GM23338 (cell line): Measurements from ENCODE around the gene CPNE5. TPM values are rescaled to one million over a fixed set of nuclear protein-coding genes. Genes with fewer than 3 reads are reported as not detected.

Source experiments
- ATAC-seq: fragments of 200-7000 bp; cut with Tn5 transposase; 3 replicates; pipeline ENCODE4 v1.9.1; 2020
- DNase-seq: peaks from one replicate; pipeline ENCODE4 v3.0.0-alpha.2; 2015; ENCODE audit warnings: low spot score
- H2AFZ ChIP-seq: fragments of 200-600 bp; sonication (generic); 2 replicates; pipeline ENCODE4 v1.8.0; 2016; ENCODE audit warnings: antibody characterized with exemption, mild to moderate bottlenecking, moderate library complexity
- H3F3A ChIP-seq: fragments of 200-600 bp; sonication (generic); replicated peaks from 2 replicates; pipeline ENCODE4 v1.8.0; 2017; ENCODE audit warnings: antibody characterized with exemption, mixed run types, low read depth
- H3K27ac ChIP-seq: fragments of 200-600 bp; sonication (generic); 2 replicates; pipeline ENCODE4 v1.6.1; 2016; ENCODE audit warnings: low read depth
- H3K27me3 ChIP-seq: fragments of 200-600 bp; sonication (generic); 2 replicates; pipeline ENCODE4 v1.8.0; 2016; ENCODE audit warnings: mild to moderate bottlenecking, mixed run types, moderate library complexity; ENCODE audit not compliant: insufficient read depth
- H3K36me3 ChIP-seq: fragments of 200-600 bp; sonication (generic); 2 replicates; pipeline ENCODE4 v1.8.0; 2016; ENCODE audit warnings: mild to moderate bottlenecking; ENCODE audit not compliant: insufficient read depth
- H3K4me1 ChIP-seq: fragments of 200-600 bp; sonication (generic); 2 replicates; pipeline ENCODE4 v1.8.0; 2016; ENCODE audit warnings: mild to moderate bottlenecking, moderate library complexity; ENCODE audit not compliant: insufficient read depth
- H3K4me2 ChIP-seq: fragments of 200-600 bp; sonication (generic); 2 replicates; pipeline ENCODE4 v1.7.1; 2017; ENCODE audit warnings: mixed run types
- H3K4me3 ChIP-seq: fragments of 200-600 bp; sonication (generic); 2 replicates; pipeline ENCODE4 v1.6.1; 2016; ENCODE audit warnings: mixed run types
- H3K79me2 ChIP-seq: fragments of 200-600 bp; sonication (generic); replicated peaks from 2 replicates; pipeline ENCODE4 v1.8.0; 2017; ENCODE audit warnings: mild to moderate bottlenecking; ENCODE audit not compliant: insufficient read depth
- H3K9me2 ChIP-seq: fragments of 200-600 bp; sonication (generic); 2 replicates; pipeline ENCODE4 v1.8.0; 2017; ENCODE audit not compliant: insufficient read depth
- H4K20me1 ChIP-seq: fragments of 200-600 bp; sonication (generic); replicated peaks from 2 replicates; pipeline ENCODE4 v1.8.0; 2017; ENCODE audit warnings: mild to moderate bottlenecking; ENCODE audit not compliant: insufficient read depth
- H3K27ac Mint-ChIP-seq: 2 replicates; pipeline ENCODE4 v1.8.0; 2020; ENCODE audit warnings: inconsistent platforms, mild to moderate bottlenecking, moderate library complexity, mixed read lengths
- H3K27me3 Mint-ChIP-seq: 3 replicates; pipeline ENCODE4 v1.8.0; 2022; ENCODE audit warnings: low read depth, mild to moderate bottlenecking, moderate library complexity, mixed read lengths, inconsistent platforms; ENCODE audit not compliant: insufficient read depth, poor library complexity
- H3K36me3 Mint-ChIP-seq: 3 replicates; pipeline ENCODE4 v1.8.0; 2021; ENCODE audit warnings: low read depth, mild to moderate bottlenecking, inconsistent platforms, moderate library complexity, mixed read lengths
- H3K4me1 Mint-ChIP-seq: 3 replicates; pipeline ENCODE4 v1.8.0; 2020; ENCODE audit warnings: mild to moderate bottlenecking, inconsistent platforms, mixed read lengths
- H3K4me3 Mint-ChIP-seq: 3 replicates; pipeline ENCODE4 v1.8.0; 2021; ENCODE audit warnings: moderate library complexity, mild to moderate bottlenecking, inconsistent platforms, mixed read lengths
- H3K9me3 Mint-ChIP-seq: 3 replicates; pipeline ENCODE4 v1.8.0; 2020; ENCODE audit warnings: moderate library complexity, mild to moderate bottlenecking, inconsistent platforms, mixed read lengths
- CREB1 ChIP-seq: fragments of 250-450 bp; sonication (Bioruptor Pico); IDR thresholded peaks from 2 replicates; pipeline ENCODE4 v1.5.0; 2020; ENCODE audit warnings: low read depth, mild to moderate bottlenecking, moderate library complexity
- EZH2 ChIP-seq: fragments of 200-600 bp; sonication (generic); IDR thresholded peaks from one replicate; pipeline ENCODE4 v1.8.0; 2017; ENCODE audit warnings: antibody characterized with exemption, mild to moderate bottlenecking, low read depth; ENCODE audit not compliant: unreplicated experiment
- EZH2phosphoT487 ChIP-seq: fragments of 200-600 bp; sonication (generic); IDR thresholded peaks from one replicate; pipeline ENCODE4 v1.8.1; 2018; ENCODE audit warnings: antibody characterized with exemption; ENCODE audit not compliant: unreplicated experiment
- JUNB ChIP-seq: IDR thresholded peaks from one replicate; pipeline ENCODE4 v1.6.1; 2016; ENCODE audit warnings: antibody characterized with exemption; ENCODE audit not compliant: unreplicated experiment
- NANOG ChIP-seq: IDR thresholded peaks from 2 replicates; pipeline ENCODE4 v1.6.1; 2016; ENCODE audit warnings: antibody characterized with exemption, borderline replicate concordance
- POLR2AphosphoS5 ChIP-seq: IDR thresholded peaks from 2 replicates; pipeline ENCODE4 v1.6.1; 2016; ENCODE audit warnings: antibody characterized with exemption, low read depth
- STAT1 ChIP-seq: IDR thresholded peaks from one replicate; pipeline ENCODE4 v1.6.1; 2016; ENCODE audit warnings: antibody characterized with exemption; ENCODE audit not compliant: unreplicated experiment
- ZNF114 ChIP-seq: fragments of 250-450 bp; sonication (Bioruptor Pico); IDR thresholded peaks from 2 replicates; pipeline ENCODE4 v1.5.0; 2020; ENCODE audit warnings: mild to moderate bottlenecking, moderate library complexity
- ZNF331 ChIP-seq: fragments of 250-450 bp; sonication (Bioruptor Pico); IDR thresholded peaks from 2 replicates; pipeline ENCODE4 v1.5.0; 2020; ENCODE audit warnings: low read depth, mild to moderate bottlenecking, moderate library complexity
- polyA plus RNA-seq: library from polyadenylated mRNA; unstranded; fragments of >200 nt; fragmentation: Nextera tagmentation; extraction: Ambion mirVana; gene quantifications from 2 replicates; pipeline ENCODE4 v1.2.1, GENCODE V29; 2016
- total RNA-seq: library from RNA; depleted of rRNA; stranded (reverse); fragments of >200 nt; shearing (Covaris generic); gene quantifications from 2 replicates; pipeline ENCODE4 v1.2.3, GENCODE V29; 2014
- TF ChIP-seq, protein P1 (sequence below): IDR thresholded peaks from one replicate; pipeline ENCODE4 v1.6.1; 2018; ENCODE audit warnings: antibody characterized with exemption; ENCODE audit not compliant: unreplicated experiment
- TF ChIP-seq, protein P2 (sequence below), 2 experiments: fragments of 200-600 bp in 1 of 2; sonication (generic) in 1 of 2; conservative IDR thresholded peaks; 2 replicates each; pipeline versions ENCODE4 v1.5.1 to v1.6.1; 2016 to 2017; ENCODE audit warnings: antibody characterized with exemption in 2 of 2, low read depth in 2 of 2, mild to moderate bottlenecking in 2 of 2, moderate library complexity in 1 of 2
- TF ChIP-seq, protein P3 (sequence below): fragments of 250-450 bp; sonication (Bioruptor Pico); IDR thresholded peaks from 2 replicates; pipeline ENCODE4 v1.5.0; 2020; ENCODE audit warnings: mild to moderate bottlenecking, moderate library complexity
- TF ChIP-seq, protein P4 (sequence below): IDR thresholded peaks from 2 replicates; pipeline ENCODE4 v1.6.1; 2016; ENCODE audit warnings: antibody characterized with exemption

The CPNE5 gene
- total and polyA plus RNA-seq, 2 experiments from 2014 or later = 0.14 to 0.42 TPM

DNA sequence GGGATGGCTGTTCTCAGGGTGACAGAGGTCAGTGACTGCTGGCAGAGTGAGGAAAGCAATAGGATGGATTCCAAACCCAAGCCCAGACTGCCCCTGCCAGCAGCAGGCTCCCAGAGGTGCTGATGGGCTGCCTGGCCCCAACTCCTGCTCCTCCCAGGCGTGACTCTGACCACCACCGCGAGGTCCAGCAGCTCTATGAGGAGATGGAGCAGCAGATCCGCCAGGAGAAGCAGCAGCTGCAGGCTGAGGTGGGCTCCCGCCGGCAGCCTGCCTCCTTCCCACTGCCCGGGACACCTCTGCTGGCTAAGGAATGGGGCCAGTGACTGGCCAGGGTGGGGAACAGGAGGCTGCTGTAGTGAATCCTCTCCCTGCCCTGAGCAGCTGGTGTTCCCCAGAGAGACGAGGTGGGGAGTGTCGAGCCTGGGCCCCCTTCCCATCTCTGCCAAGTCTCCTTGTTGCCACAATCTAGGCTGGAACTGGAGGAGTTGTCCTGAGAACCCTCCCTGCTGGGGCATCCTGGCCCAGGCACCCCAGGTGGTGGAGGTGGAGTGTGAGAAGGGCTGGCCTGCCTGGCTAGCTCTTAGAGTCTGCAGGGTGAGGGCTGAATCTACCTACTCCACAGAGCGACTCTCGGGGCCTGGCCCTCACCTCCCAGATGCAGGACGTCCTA is 121.2 kb downstream of the CPNE5 start:
- Histone ChIP-seq H3K27ac (no peak overlapping the region), H3K79me2 (no peaks in the 10 kb centered on the region), H3K36me3 (no peaks in the 10 kb centered on the region), H3F3A (no peaks in the 10 kb centered on the region), H3K9me2 (no peaks in the 10 kb centered on the region), H3K4me1 (no peaks in the 10 kb centered on the region), H3K4me3 (no peak overlapping the region), H4K20me1 (no peaks in the 10 kb centered on the region), H2AFZ (no peak overlapping the region), H3K4me2 (no peak overlapping the region), H3K27me3 (no peaks in the 10 kb centered on the region)
- DNase-seq (no peak), ATAC-seq (no peak; the same call in 2 of the 3 replicates)
- TF ChIP-seq STAT1 (no peak), NANOG (no peak), EZH2phosphoT487 (no peak), JUNB (no peak), POLR2AphosphoS5 (no peak), EZH2 (no peak), ZNF331 (CRISPR knock-in tag) (no peak), CREB1 (CRISPR knock-in tag) (no peak), ZNF114 (CRISPR knock-in tag) (no peak)
- TF ChIP-seq, protein P1, sequence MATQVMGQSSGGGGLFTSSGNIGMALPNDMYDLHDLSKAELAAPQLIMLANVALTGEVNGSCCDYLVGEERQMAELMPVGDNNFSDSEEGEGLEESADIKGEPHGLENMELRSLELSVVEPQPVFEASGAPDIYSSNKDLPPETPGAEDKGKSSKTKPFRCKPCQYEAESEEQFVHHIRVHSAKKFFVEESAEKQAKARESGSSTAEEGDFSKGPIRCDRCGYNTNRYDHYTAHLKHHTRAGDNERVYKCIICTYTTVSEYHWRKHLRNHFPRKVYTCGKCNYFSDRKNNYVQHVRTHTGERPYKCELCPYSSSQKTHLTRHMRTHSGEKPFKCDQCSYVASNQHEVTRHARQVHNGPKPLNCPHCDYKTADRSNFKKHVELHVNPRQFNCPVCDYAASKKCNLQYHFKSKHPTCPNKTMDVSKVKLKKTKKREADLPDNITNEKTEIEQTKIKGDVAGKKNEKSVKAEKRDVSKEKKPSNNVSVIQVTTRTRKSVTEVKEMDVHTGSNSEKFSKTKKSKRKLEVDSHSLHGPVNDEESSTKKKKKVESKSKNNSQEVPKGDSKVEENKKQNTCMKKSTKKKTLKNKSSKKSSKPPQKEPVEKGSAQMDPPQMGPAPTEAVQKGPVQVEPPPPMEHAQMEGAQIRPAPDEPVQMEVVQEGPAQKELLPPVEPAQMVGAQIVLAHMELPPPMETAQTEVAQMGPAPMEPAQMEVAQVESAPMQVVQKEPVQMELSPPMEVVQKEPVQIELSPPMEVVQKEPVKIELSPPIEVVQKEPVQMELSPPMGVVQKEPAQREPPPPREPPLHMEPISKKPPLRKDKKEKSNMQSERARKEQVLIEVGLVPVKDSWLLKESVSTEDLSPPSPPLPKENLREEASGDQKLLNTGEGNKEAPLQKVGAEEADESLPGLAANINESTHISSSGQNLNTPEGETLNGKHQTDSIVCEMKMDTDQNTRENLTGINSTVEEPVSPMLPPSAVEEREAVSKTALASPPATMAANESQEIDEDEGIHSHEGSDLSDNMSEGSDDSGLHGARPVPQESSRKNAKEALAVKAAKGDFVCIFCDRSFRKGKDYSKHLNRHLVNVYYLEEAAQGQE = no peak
- TF ChIP-seq, protein P2, sequence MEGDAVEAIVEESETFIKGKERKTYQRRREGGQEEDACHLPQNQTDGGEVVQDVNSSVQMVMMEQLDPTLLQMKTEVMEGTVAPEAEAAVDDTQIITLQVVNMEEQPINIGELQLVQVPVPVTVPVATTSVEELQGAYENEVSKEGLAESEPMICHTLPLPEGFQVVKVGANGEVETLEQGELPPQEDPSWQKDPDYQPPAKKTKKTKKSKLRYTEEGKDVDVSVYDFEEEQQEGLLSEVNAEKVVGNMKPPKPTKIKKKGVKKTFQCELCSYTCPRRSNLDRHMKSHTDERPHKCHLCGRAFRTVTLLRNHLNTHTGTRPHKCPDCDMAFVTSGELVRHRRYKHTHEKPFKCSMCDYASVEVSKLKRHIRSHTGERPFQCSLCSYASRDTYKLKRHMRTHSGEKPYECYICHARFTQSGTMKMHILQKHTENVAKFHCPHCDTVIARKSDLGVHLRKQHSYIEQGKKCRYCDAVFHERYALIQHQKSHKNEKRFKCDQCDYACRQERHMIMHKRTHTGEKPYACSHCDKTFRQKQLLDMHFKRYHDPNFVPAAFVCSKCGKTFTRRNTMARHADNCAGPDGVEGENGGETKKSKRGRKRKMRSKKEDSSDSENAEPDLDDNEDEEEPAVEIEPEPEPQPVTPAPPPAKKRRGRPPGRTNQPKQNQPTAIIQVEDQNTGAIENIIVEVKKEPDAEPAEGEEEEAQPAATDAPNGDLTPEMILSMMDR (conservative IDR thresholded peaks at IDR 0.05; ENCODE audit: low read depth in 2 of 2) = no peak
- TF ChIP-seq, protein P3, sequence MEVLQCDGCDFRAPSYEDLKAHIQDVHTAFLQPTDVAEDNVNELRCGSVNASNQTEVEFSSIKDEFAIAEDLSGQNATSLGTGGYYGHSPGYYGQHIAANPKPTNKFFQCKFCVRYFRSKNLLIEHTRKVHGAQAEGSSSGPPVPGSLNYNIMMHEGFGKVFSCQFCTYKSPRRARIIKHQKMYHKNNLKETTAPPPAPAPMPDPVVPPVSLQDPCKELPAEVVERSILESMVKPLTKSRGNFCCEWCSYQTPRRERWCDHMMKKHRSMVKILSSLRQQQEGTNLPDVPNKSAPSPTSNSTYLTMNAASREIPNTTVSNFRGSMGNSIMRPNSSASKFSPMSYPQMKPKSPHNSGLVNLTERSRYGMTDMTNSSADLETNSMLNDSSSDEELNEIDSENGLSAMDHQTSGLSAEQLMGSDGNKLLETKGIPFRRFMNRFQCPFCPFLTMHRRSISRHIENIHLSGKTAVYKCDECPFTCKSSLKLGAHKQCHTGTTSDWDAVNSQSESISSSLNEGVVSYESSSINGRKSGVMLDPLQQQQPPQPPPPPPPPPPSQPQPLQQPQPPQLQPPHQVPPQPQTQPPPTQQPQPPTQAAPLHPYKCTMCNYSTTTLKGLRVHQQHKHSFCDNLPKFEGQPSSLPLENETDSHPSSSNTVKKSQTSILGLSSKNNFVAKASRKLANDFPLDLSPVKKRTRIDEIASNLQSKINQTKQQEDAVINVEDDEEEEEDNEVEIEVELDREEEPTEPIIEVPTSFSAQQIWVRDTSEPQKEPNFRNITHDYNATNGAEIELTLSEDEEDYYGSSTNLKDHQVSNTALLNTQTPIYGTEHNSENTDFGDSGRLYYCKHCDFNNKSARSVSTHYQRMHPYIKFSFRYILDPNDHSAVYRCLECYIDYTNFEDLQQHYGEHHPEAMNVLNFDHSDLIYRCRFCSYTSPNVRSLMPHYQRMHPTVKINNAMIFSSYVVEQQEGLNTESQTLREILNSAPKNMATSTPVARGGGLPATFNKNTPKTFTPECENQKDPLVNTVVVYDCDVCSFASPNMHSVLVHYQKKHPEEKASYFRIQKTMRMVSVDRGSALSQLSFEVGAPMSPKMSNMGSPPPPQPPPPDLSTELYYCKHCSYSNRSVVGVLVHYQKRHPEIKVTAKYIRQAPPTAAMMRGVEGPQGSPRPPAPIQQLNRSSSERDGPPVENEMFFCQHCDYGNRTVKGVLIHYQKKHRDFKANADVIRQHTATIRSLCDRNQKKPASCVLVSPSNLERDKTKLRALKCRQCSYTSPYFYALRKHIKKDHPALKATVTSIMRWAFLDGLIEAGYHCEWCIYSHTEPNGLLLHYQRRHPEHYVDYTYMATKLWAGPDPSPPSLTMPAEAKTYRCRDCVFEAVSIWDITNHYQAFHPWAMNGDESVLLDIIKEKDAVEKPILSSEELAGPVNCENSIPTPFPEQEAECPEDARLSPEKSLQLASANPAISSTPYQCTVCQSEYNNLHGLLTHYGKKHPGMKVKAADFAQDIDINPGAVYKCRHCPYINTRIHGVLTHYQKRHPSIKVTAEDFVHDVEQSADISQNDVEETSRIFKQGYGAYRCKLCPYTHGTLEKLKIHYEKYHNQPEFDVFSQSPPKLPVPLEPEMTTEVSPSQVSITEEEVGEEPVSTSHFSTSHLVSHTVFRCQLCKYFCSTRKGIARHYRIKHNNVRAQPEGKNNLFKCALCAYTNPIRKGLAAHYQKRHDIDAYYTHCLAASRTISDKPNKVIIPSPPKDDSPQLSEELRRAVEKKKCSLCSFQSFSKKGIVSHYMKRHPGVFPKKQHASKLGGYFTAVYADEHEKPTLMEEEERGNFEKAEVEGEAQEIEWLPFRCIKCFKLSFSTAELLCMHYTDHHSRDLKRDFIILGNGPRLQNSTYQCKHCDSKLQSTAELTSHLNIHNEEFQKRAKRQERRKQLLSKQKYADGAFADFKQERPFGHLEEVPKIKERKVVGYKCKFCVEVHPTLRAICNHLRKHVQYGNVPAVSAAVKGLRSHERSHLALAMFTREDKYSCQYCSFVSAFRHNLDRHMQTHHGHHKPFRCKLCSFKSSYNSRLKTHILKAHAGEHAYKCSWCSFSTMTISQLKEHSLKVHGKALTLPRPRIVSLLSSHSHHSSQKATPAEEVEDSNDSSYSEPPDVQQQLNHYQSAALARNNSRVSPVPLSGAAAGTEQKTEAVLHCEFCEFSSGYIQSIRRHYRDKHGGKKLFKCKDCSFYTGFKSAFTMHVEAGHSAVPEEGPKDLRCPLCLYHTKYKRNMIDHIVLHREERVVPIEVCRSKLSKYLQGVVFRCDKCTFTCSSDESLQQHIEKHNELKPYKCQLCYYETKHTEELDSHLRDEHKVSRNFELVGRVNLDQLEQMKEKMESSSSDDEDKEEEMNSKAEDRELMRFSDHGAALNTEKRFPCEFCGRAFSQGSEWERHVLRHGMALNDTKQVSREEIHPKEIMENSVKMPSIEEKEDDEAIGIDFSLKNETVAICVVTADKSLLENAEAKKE (CRISPR knock-in tag) = no peak
- TF ChIP-seq, protein P4, sequence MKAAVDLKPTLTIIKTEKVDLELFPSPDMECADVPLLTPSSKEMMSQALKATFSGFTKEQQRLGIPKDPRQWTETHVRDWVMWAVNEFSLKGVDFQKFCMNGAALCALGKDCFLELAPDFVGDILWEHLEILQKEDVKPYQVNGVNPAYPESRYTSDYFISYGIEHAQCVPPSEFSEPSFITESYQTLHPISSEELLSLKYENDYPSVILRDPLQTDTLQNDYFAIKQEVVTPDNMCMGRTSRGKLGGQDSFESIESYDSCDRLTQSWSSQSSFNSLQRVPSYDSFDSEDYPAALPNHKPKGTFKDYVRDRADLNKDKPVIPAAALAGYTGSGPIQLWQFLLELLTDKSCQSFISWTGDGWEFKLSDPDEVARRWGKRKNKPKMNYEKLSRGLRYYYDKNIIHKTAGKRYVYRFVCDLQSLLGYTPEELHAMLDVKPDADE = no peak
- Mint-ChIP-seq H3K4me3 (no peak overlapping the region), H3K4me1 (no peaks in the 10 kb centered on the region; the same call in 2 of the 3 replicates), H3K27me3 (no peaks in the 10 kb centered on the region), H3K9me3 (no peaks in the 10 kb centered on the region), H3K27ac (no peak overlapping the region), H3K36me3 (no peaks in the 10 kb centered on the region)
